A549 treated with GW870086 at 1 μM for 4 hours (cell line): ENCODE data around the gene ZNF577. TPM values are rescaled to one million over a fixed set of nuclear protein-coding genes. Genes with fewer than 3 reads are reported as not detected.

Source experiments
- total RNA-seq: library from RNA; stranded (reverse); fragments of 200-300 nt; extraction: Qiagen RNA extraction; gene quantifications from 5 replicates; pipeline ENCODE4 v1.2.3, GENCODE V29; 2022; ENCODE audit warnings: low read depth

The ZNF577 gene
- 0.10 TPM in 1 of 5 replicates, not detected in the others for total RNA-seq

GRCh38 chr19:51887522-51888498, at the start of gene ZNF577:
Gene ZNF577, minus strand, starts transcription at chr19:51887951. Its CDS starts 7,569 bp downstream, at chr19:51880382.

DNA sequence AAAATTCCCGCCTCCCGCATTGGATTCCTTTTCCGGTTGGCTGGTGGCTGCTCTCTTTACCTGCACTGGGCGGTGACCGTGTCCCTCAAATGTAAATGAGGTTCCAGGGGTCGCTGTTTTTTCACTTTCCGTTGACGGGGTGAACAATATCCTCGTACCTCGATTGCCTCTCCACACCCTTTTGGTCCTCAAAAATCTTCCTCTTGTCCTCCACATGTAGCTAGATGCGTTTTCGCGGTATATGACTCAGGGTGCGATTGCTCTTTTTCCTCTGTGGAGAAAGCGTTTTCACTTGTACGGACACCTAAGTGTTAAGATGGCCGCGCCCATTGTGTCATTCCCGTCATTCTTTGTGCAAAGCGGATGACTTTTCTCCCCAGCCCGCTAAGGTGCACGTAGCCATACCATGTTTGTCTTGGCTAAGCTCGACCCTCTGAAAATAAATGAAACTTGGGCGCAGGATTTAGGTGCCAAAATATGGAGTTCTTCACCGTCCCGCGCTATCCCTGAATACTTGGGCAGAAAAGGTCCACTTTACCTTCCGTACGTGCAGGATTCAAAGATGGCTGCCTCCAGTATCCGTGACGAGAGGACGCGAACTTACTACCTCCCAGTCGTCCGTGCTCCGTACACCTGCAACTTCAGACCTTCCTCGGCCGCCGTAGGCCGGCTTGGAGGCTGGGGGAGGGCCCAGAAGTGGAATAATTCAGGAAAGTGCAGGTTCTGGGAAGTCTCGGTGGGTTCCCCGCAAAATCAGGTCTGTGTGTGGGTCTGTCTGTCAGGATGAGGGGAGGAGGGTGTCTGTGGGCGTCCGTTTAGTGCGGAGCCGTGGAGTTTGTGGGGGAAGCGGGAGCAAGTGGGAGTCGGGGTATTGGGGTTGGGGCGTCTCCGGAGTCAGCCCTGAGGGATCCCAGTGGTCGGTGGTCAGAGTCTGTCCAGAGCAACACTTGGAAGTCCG, 39.3 kb upstream of the ZNF577 start, which contains the start of gene ZNF613:
Gene ZNF613 (plus strand): TSS at position 689 of the 958 bp plus-strand sequence. CDS start 8,749 bp downstream, outside the sequence.

GRCh38 chr19:51904331-51905165, 16.8 kb upstream of the ZNF577 start, which contains the start of gene ZNF649:
Gene ZNF649, minus strand, starts transcription at chr19:51905017. Its CDS starts 4,910 bp downstream, at chr19:51900107.

Other genes with a start within 250 kb of the ZNF577 start
- gene SIGLEC14, start 241.1 kb downstream of the ZNF577 start, total RNA-seq, result 0.12 TPM in 1 of 5 replicates, not detected in the others
- 10.4 to 16.0 TPM (median 14.7 TPM) in 5 replicates for gene SPACA6, start 194.6 kb downstream of the ZNF577 start, total RNA-seq
- not detected in 5 replicates for gene HAS1, start 164.0 kb downstream of the ZNF577 start, total RNA-seq
- gene FPR1, start 136.1 kb downstream of the ZNF577 start, total RNA-seq, result 0.11 to 0.24 TPM in 2 of 5 replicates, not detected in the others
- gene FPR2, start 126.8 kb downstream of the ZNF577 start, total RNA-seq, result not detected in 5 replicates
- not detected in 5 replicates for gene FPR3, start 92.8 kb downstream of the ZNF577 start, total RNA-seq
- gene ZNF649, start 17.1 kb upstream of the ZNF577 start, total RNA-seq, result 0.11 to 0.41 TPM (median 0.22 TPM) in 5 replicates
- 0.72 to 1.4 TPM (median 1.3 TPM) in 5 replicates for gene ZNF613, start 39.5 kb upstream of the ZNF577 start, total RNA-seq
- gene ZNF350, start 98.9 kb upstream of the ZNF577 start, total RNA-seq, result 3.3 to 8.7 TPM (median 4.5 TPM) in 5 replicates
- gene ZNF615, start 120.3 kb upstream of the ZNF577 start, total RNA-seq, result 2.8 to 5.0 TPM (median 3.9 TPM) in 5 replicates
- gene ZNF614, start 140.4 kb upstream of the ZNF577 start, total RNA-seq, result 2.2 to 3.6 TPM (median 3.4 TPM) in 5 replicates
- gene ZNF432, start 160.9 kb upstream of the ZNF577 start, total RNA-seq, result 1.4 to 2.1 TPM (median 1.8 TPM) in 5 replicates
- gene ZNF841, start 207.8 kb upstream of the ZNF577 start, total RNA-seq, result 1.0 to 3.0 TPM (median 2.2 TPM) in 5 replicates